HCT116 (cell line): Measurements from ENCODE around the gene SVIL. TPM values are rescaled to one million over a fixed set of nuclear protein-coding genes. Genes with fewer than 3 reads are reported as not detected.

Source experiments
- ATAC-seq: fragments of 200-7000 bp; cut with Tn5 transposase; 2 replicates; pipeline ENCODE4 v1.9.1; 2020; ENCODE audit warnings: mild to moderate bottlenecking, moderate library complexity
- BruUV-seq: library from RNA; stranded (reverse); fragments of 400-500 nt; replicated peaks from 2 replicates; lab custom pipeline; 2021; lab: Mats Ljungman, UMichigan
- CTCF ChIA-PET: fragments of 300-600 bp; sonication (Branson Sonifier 250); formaldehyde crosslinking; loops from one replicate; lab custom pipeline; 2021; ENCODE audit warnings: antibody characterized with exemption; lab: Charles Lee
- POLR2A ChIA-PET: fragments of 300-600, 350-600 bp; sonication (Branson Sonifier 250); formaldehyde crosslinking; loops from one replicate; lab custom pipeline; 2021; ENCODE audit warnings: antibody characterized with exemption; lab: Charles Lee
- RAD21 ChIA-PET, 2 experiments: fragments of 300-600 bp; sonication (Branson Sonifier 250); formaldehyde crosslinking; loops; one replicate each; lab custom pipeline; 2023; ENCODE audit warnings: low total read pairs in 2 of 2; ENCODE audit not compliant: uncharacterized antibody in 2 of 2, unreplicated experiment in 2 of 2, low non-redundant PET in 1 of 2; lab: Charles Lee
- DNase-seq: peaks from one replicate; pipeline ENCODE4 v3.0.0-alpha.2; 2010; ENCODE audit warnings: low read depth, low spot score
- H2AFZ ChIP-seq: fragments of 200-600 bp; shearing (Covaris generic), sonication (generic); 2 replicates; pipeline ENCODE4 v1.6.1; 2017; ENCODE audit warnings: low read depth, mixed run types, mixed read lengths, antibody characterized with exemption, low read length; ENCODE audit not compliant: poor library complexity, severe bottlenecking
- H3K27ac ChIP-seq: 2 replicates; pipeline ENCODE4 v1.5.1; 2012; ENCODE audit warnings: low read depth, low read length
- H3K27me3 ChIP-seq: fragments of 200-600 bp; sonication (generic); 2 replicates; pipeline ENCODE4 v1.6.1; 2016; ENCODE audit warnings: mixed run types, low read length, mixed read lengths; ENCODE audit not compliant: insufficient read depth
- H3K36me3 ChIP-seq, 2 experiments: fragments of 200-500 bp in 1 of 2; fragments of 200-600 bp in 1 of 2; sonication (Bioruptor generic) in 1 of 2; sonication (generic) in 1 of 2; 2 replicates each; pipeline versions ENCODE4 v1.5.1 to v1.6.1; 2014 to 2016; ENCODE audit warnings: low read length in 2 of 2, inconsistent platforms in 1 of 2, mixed read lengths in 1 of 2, mixed run types in 1 of 2; ENCODE audit not compliant: insufficient read depth in 2 of 2, control insufficient read depth in 1 of 2
- H3K4me1 ChIP-seq, 2 experiments: fragments of 200-600 bp in 1 of 2; sonication (generic) in 1 of 2; 2 replicates each; pipeline versions ENCODE4 v1.5.1 to v1.6.1; 2012 to 2017; ENCODE audit warnings: low read length in 2 of 2, inconsistent platforms in 1 of 2, mild to moderate bottlenecking in 1 of 2, mixed read lengths in 1 of 2, mixed run types in 1 of 2, moderate library complexity in 1 of 2; ENCODE audit not compliant: insufficient read depth in 2 of 2, control insufficient read depth in 1 of 2
- H3K4me2 ChIP-seq: fragments of 200-600 bp; sonication (generic); 2 replicates; pipeline ENCODE4 v1.6.1; 2017; ENCODE audit warnings: mixed run types, low read length, mixed read lengths
- H3K4me3 ChIP-seq, 2 experiments: fragments of 200-600 bp in 1 of 2; sonication (generic) in 1 of 2; replicated peaks in 1 of 2; 2 replicates each; pipeline ENCODE4 v1.5.1; 2011 to 2016; ENCODE audit warnings: low read length in 2 of 2, control low read depth in 1 of 2, low read depth in 1 of 2, mild to moderate bottlenecking in 1 of 2, mixed read lengths in 1 of 2, mixed run types in 1 of 2
- H3K79me2 ChIP-seq: fragments of 200-600 bp; sonication (generic); 2 replicates; pipeline ENCODE4 v1.6.1; 2017; ENCODE audit warnings: mild to moderate bottlenecking, mixed run types, low read length, moderate library complexity, mixed read lengths; ENCODE audit not compliant: insufficient read depth
- H3K9ac ChIP-seq: fragments of 200-600 bp; sonication (generic); 2 replicates; pipeline ENCODE4 v1.6.1; 2016; ENCODE audit warnings: low read length, mixed read lengths
- H3K9me2 ChIP-seq: fragments of 200-600 bp; sonication (generic), shearing (Covaris generic); 2 replicates; pipeline ENCODE4 v1.6.1; 2017; ENCODE audit warnings: mixed run types, mild to moderate bottlenecking, moderate library complexity; ENCODE audit not compliant: insufficient read depth
- H3K9me3 ChIP-seq, 2 experiments: fragments of 200-500 bp in 1 of 2; fragments of 200-600 bp in 1 of 2; sonication (Bioruptor generic) in 1 of 2; sonication (generic) in 1 of 2; 2 replicates each; pipeline ENCODE4 v1.6.1; 2014 to 2017; ENCODE audit warnings: low read length in 2 of 2, mixed read lengths in 2 of 2, inconsistent platforms in 1 of 2, low read depth in 1 of 2, mild to moderate bottlenecking in 1 of 2, mixed run types in 1 of 2, moderate library complexity in 1 of 2; ENCODE audit not compliant: control insufficient read depth in 1 of 2, insufficient read depth in 1 of 2
- H4K20me1 ChIP-seq: fragments of 200-600 bp; sonication (generic), shearing (Covaris generic); 2 replicates; pipeline ENCODE4 v1.6.1; 2017; ENCODE audit warnings: mixed run types, mild to moderate bottlenecking, moderate library complexity; ENCODE audit not compliant: insufficient read depth
- CBX3 ChIP-seq: IDR thresholded peaks from 2 replicates; pipeline ENCODE4 v1.6.1; 2012; ENCODE audit warnings: low read depth
- CEBPB ChIP-seq: IDR thresholded peaks from 2 replicates; pipeline ENCODE4 v1.6.1; 2012; ENCODE audit warnings: low read depth
- EGR1 ChIP-seq: IDR thresholded peaks from 2 replicates; pipeline ENCODE4 v1.6.1; 2012; ENCODE audit warnings: low read depth
- ELF1 ChIP-seq: IDR thresholded peaks from 2 replicates; pipeline ENCODE4 v1.6.1; 2012; ENCODE audit warnings: low read depth, borderline replicate concordance
- EZH2 ChIP-seq: fragments of 200-600 bp; sonication (generic); IDR thresholded peaks from 2 replicates; pipeline ENCODE4 v1.6.1; 2017; ENCODE audit warnings: antibody characterized with exemption, mixed run types
- EZH2phosphoT487 ChIP-seq: fragments of 200-600 bp; IDR thresholded peaks from 2 replicates; pipeline ENCODE4 v1.6.1; 2018; ENCODE audit warnings: antibody characterized with exemption, borderline replicate concordance
- JUND ChIP-seq: IDR thresholded peaks from 2 replicates; pipeline ENCODE4 v1.6.1; 2012
- POLR2AphosphoS5 ChIP-seq: IDR thresholded peaks from 2 replicates; pipeline ENCODE4 v1.6.1; 2011; ENCODE audit warnings: mild to moderate bottlenecking, low read depth, low read length, moderate library complexity
- SIN3A ChIP-seq: IDR thresholded peaks from 2 replicates; pipeline ENCODE4 v1.6.1; 2012; ENCODE audit warnings: low read depth
- SP1 ChIP-seq: IDR thresholded peaks from 2 replicates; pipeline ENCODE4 v1.6.1; 2012; ENCODE audit warnings: low read depth
- SRF ChIP-seq: IDR thresholded peaks from 2 replicates; pipeline ENCODE4 v1.6.1; 2012; ENCODE audit warnings: low read depth
- TCF7L2 ChIP-seq: IDR thresholded peaks from 2 replicates; pipeline ENCODE4 v1.7.0; 2011; ENCODE audit warnings: borderline replicate concordance, inconsistent platforms; ENCODE audit not compliant: insufficient read depth, insufficient read length; ENCODE audit errors: extremely low read depth
- YY1 ChIP-seq: IDR thresholded peaks from 2 replicates; pipeline ENCODE4 v1.6.1; 2011; ENCODE audit warnings: low read length, low read depth, moderate library complexity, mild to moderate bottlenecking; ENCODE audit not compliant: insufficient replicate concordance; ENCODE audit errors: extremely low read depth
- ZNF274 ChIP-seq: fragments of 200-500 bp; sonication (Bioruptor generic); IDR thresholded peaks from 2 replicates; pipeline ENCODE4 v1.6.1; 2014; ENCODE audit warnings: mild to moderate bottlenecking, low read depth, low read length, inconsistent platforms
- intact Hi-C: fragments of 100-400 bp; cut with micrococcal nuclease; formaldehyde crosslinking; loops from 2 replicates; pipeline ENCODE4 v1.10.0; 2022
- total RNA-seq: library from RNA; stranded (reverse); gene quantifications from one replicate; pipeline ENCODE4 v1.2.1, GENCODE V29; 2021; ENCODE audit not compliant: unreplicated experiment
- TF ChIP-seq, protein P1 (sequence below): IDR thresholded peaks from 2 replicates; pipeline ENCODE4 v1.6.1; 2012; ENCODE audit warnings: low read depth
- TF ChIP-seq, protein P2 (sequence below), 3 experiments: fragments of 200-600 bp in 1 of 3; sonication (generic) in 1 of 3; IDR thresholded peaks in 2 of 3; conservative IDR thresholded peaks in 1 of 3; 2 replicates each; pipeline ENCODE4 v1.5.1; 2012 to 2017; ENCODE audit warnings: low read depth in 2 of 3, low read length in 2 of 3, antibody characterized with exemption in 1 of 3, borderline replicate concordance in 1 of 3, control low read depth in 1 of 3, mild to moderate bottlenecking in 1 of 3, mixed read lengths in 1 of 3, mixed run types in 1 of 3, moderate library complexity in 1 of 3; ENCODE audit not compliant: insufficient read depth in 1 of 3

Gene SVIL
- total RNA-seq, 1 experiment from 2014 or later, result 27.0 TPM

DNA sequence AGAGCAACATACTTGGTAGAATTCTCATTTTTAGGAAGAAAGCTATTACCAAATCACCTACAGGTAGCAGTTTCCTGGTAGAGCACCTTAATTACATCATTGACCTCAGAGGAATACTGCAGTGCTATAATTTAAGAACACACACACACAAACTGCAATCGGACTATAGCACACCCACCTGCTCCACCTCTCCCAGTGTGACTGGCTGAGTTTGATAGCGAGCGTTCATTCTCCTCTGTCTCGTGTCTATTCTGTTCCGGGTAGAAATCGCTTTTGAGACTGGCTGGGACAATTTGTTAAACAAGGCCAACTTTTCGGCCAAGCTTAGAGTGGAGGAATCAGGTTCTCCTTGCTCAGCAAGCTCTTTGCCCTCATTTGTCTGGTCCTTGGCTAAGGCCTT lies 110.5 kb downstream of the SVIL start:
- Histone ChIP-seq H3K27me3 (no peaks in the 10 kb centered on the region), H3K4me2 (no peak overlapping the region), H3K79me2 (no peaks in the 10 kb centered on the region), H3K36me3 (peaks cover 6 to 8% of the 10 kb centered on the region in 2 experiments; a peak in 2 of 4 replicates), H3K9ac (no peak overlapping the region), H2AFZ (no peak overlapping the region), H3K4me1 (no peaks in the 10 kb centered on the region), H3K9me2 (no peaks in the 10 kb centered on the region), H3K4me3 (no peak overlapping the region), H4K20me1 (no peaks in the 10 kb centered on the region), H3K27ac (no peak overlapping the region), H3K9me3 (no peaks in the 10 kb centered on the region)
- no TSS peak for BruUV-seq
- ChIA-PET POLR2A (no interaction called here), RAD21 (no interaction called here), CTCF (interaction anchor here (0.8 to 1.4 kb wide), 2 partner anchors 11 kb away, joined by 4 read pairs; no protein-coding TSS in a partner anchor)
- TF ChIP-seq, protein P1, sequence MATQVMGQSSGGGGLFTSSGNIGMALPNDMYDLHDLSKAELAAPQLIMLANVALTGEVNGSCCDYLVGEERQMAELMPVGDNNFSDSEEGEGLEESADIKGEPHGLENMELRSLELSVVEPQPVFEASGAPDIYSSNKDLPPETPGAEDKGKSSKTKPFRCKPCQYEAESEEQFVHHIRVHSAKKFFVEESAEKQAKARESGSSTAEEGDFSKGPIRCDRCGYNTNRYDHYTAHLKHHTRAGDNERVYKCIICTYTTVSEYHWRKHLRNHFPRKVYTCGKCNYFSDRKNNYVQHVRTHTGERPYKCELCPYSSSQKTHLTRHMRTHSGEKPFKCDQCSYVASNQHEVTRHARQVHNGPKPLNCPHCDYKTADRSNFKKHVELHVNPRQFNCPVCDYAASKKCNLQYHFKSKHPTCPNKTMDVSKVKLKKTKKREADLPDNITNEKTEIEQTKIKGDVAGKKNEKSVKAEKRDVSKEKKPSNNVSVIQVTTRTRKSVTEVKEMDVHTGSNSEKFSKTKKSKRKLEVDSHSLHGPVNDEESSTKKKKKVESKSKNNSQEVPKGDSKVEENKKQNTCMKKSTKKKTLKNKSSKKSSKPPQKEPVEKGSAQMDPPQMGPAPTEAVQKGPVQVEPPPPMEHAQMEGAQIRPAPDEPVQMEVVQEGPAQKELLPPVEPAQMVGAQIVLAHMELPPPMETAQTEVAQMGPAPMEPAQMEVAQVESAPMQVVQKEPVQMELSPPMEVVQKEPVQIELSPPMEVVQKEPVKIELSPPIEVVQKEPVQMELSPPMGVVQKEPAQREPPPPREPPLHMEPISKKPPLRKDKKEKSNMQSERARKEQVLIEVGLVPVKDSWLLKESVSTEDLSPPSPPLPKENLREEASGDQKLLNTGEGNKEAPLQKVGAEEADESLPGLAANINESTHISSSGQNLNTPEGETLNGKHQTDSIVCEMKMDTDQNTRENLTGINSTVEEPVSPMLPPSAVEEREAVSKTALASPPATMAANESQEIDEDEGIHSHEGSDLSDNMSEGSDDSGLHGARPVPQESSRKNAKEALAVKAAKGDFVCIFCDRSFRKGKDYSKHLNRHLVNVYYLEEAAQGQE, result no peak
- TF ChIP-seq SIN3A (no peak), SRF (no peak), CEBPB (no peak), TCF7L2 (no peak), EGR1 (no peak), POLR2AphosphoS5 (no peak), JUND (no peak), ELF1 (no peak), EZH2phosphoT487 (no peak), YY1 (no peak), SP1 (no peak), CBX3 (no peak), ZNF274 (no peak), EZH2 (no peak)
- TF ChIP-seq, protein P2, sequence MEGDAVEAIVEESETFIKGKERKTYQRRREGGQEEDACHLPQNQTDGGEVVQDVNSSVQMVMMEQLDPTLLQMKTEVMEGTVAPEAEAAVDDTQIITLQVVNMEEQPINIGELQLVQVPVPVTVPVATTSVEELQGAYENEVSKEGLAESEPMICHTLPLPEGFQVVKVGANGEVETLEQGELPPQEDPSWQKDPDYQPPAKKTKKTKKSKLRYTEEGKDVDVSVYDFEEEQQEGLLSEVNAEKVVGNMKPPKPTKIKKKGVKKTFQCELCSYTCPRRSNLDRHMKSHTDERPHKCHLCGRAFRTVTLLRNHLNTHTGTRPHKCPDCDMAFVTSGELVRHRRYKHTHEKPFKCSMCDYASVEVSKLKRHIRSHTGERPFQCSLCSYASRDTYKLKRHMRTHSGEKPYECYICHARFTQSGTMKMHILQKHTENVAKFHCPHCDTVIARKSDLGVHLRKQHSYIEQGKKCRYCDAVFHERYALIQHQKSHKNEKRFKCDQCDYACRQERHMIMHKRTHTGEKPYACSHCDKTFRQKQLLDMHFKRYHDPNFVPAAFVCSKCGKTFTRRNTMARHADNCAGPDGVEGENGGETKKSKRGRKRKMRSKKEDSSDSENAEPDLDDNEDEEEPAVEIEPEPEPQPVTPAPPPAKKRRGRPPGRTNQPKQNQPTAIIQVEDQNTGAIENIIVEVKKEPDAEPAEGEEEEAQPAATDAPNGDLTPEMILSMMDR (IDR thresholded peaks at IDR 0.05 in 2 of 3, conservative IDR thresholded peaks at IDR 0.05 in 1 of 3; ENCODE audit: borderline replicate concordance in 1 of 3, insufficient read depth in 1 of 3, low read depth in 2 of 3, low read length in 2 of 3), result no peak
- DNase-seq, result no peak
- intact Hi-C loops, result no loop called here
- ATAC-seq, result no peak
